Pancreas (tissue), 10 donors: Measurements from ENCODE around the gene CLCNKB. TPM values are rescaled to one million over a fixed set of nuclear protein-coding genes. Genes with fewer than 3 reads are reported as not detected.
A peak's percentile ranks its signal among the peaks of the same experiment; 100 is the strongest.
"Not testable (repeated sequence)": the region's sequence is repeated elsewhere in the genome, so short reads cannot be mapped to it uniquely, and the experiment has no call there.

Source experiments
- ATAC-seq, 4 donors: fragments of 200-7000 bp; cut with Tn5 transposase; one replicate each; pipeline versions ENCODE4 v1.8.0 to v1.9.1; 2020; ENCODE audit warnings: mild to moderate bottlenecking in 4 of 4, moderate library complexity in 4 of 4
- DNase-seq, 6 donors: peaks; one replicate each; pipeline ENCODE4 v3.0.0-alpha.2; 2020
- FAIRE-seq: peaks from 2 replicates; lab custom pipeline; 2012; peaks lifted over from hg19 to GRCh38; lab: Jason Lieb, UNC
- H3K27ac ChIP-seq, 4 donors: fragments of 200-600 bp; sonication (generic); 1 replicate in 3 of 4; 2 replicates in 1 of 4; pipeline versions ENCODE4 v1.5.0 to v1.8.0; 2020
- H3K27me3 ChIP-seq, 4 donors: fragments of 200-600 bp; one replicate each; pipeline ENCODE4 v1.8.0; 2021
- H3K36me3 ChIP-seq, 3 donors: fragments of 200-600 bp; sonication (generic) in 1 of 3; one replicate each; pipeline versions ENCODE4 v1.5.0 to v1.8.0; 2020 to 2021
- H3K4me1 ChIP-seq, 3 donors: fragments of 200-600 bp; one replicate each; pipeline ENCODE4 v1.8.0; 2021
- H3K4me3 ChIP-seq, 4 donors: fragments of 200-600 bp; sonication (generic) in 2 of 4; one replicate each; pipeline versions ENCODE4 v1.5.0 to v1.8.0; 2020 to 2021
- H3K9me3 ChIP-seq, 4 donors: fragments of 200-600 bp; one replicate each; pipeline ENCODE4 v1.8.0; 2021
- CTCF ChIP-seq, 4 donors: fragments of 200-600 bp; sonication (generic) in 3 of 4; IDR thresholded peaks; one replicate each; pipeline versions ENCODE4 v1.5.0 to v1.8.0; 2021; ENCODE audit warnings: antibody characterized with exemption in 4 of 4
- WGBS, 2 donors: extraction: QIAGEN DNeasy Blood & Tissue Kit; methylation state at CpG; one replicate each; pipeline ENCODE4 v1.1.7; 2013; 5-methylcytosine and 5-hydroxymethylcytosine counted together
- intact Hi-C, 3 donors: fragments of 100-400 bp; cut with DNase I; formaldehyde crosslinking; loops; one replicate each; pipeline versions ENCODE4 v1.11.1 to v1.14.2; 2022
- polyA plus RNA-seq, 2 donors: library from polyadenylated mRNA; stranded (reverse); fragments of 200-250 nt; gene quantifications; one replicate each; pipeline ENCODE4 v1.2.3, GENCODE V29; 2013
- total RNA-seq, 6 donors: library from RNA; stranded (reverse); fragmentation: NEBNext Ultra II Directional in 4 of 6; extraction: Animal tissue kit (Norgen Biotek cat#: 25700) in 4 of 6; gene quantifications; one replicate each; pipeline versions ENCODE4 v1.2.1 to v1.2.4, GENCODE V29; 2021 to 2023
- donor health status: healthy with polysubstance abuse.
- donor health status: DM: no; HTN: no; CAD: no; lungs with moderate emphysema.
- donor health status: DM: no; HTN: no; CAD: no.
- donor health status: control.
- donor health status: control.
- donor health status: Bipolar disorder and iron deficiency.
- donor health status: DM: yes; HTN: yes; CAD: no.
- donor health status: DM: no; HTN: no; CAD: no.
- donor health status: DM: no; HTN: no; CAD: no.
- donor health status: DM: yes; HTN: yes; CAD: no.

CLCNKB gene
- total and polyA plus RNA-seq, 8 donors = 0.54 to 1.7 (median 0.93) TPM

GRCh38 chr1:16053781-16054502, 10.4 kb downstream of the CLCNKB start:
- FAIRE-seq = no peak
- Histone ChIP-seq H3K27me3 (no peaks in the 10 kb centered on the region), H3K27ac (no peak overlapping the region), H3K36me3 (no peaks in the 10 kb centered on the region), H3K9me3 (no peaks in the 10 kb centered on the region), H3K4me3 (no peak overlapping the region), H3K4me1 (no peaks in the 10 kb centered on the region)
- WGBS, 2 donors = 72 to 76% methylated on average over 7 to 8 of the region's 8 CpGs
- no peak for ATAC-seq
- TF ChIP-seq CTCF (IDR thresholded peaks at IDR 0.05) = no peak
- intact Hi-C loops = loop anchor here in 1 of 3 donors (5.0 kb wide), 1 partner anchor 47 kb away; no protein-coding TSS in a partner anchor
- DNase-seq = no peak

DNA sequence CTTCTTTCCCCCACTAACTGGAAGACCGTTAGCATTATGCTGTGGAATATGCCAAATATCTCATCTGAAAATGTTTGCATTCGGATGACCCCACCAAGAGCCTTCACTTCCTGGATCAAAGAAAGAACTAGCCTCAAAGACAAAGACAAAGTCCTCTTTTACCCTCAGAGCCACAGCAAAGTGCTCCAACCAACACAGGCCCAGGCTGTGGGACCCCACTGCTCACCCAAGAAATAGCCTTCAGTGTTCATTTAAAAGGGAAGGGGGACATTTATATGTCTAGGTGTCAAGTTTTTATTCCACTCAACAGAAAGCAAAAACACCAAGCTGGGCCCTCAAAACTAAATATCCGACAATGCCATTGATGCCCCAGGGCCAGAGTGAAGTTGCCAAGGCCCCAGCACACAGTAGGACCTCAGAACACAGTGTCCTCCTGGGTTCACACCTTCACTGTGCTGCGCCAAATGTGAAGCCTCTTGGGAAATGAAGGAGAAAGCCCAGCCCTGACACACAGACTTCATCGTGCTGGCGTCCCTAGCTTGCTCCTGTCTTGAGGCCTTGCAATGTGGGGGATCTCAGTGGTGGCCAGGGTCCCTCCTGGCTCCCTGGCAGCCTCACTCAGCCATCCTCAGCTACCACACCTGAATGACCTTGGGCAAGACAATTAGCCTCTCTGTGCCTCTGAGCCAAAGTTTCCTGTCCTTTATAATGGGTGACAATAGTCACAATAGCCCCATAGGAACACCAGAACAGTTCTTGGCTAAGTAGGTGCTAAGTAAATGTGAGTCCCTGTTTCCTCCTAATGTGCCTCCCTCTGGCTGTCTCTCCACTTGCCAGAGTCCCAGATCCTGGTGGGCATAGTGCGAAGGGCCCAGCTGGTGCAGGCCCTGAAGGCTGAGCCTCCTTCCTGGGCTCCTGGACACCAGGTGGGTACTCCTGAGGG, 11.3 kb downstream of the CLCNKB start:
- H3K4me1 ChIP-seq = no peaks in the 10 kb centered on the region
- no peaks in the 10 kb centered on the region for H3K9me3 ChIP-seq
- no peak for TF ChIP-seq CTCF (IDR thresholded peaks at IDR 0.05)
- no peaks in the 10 kb centered on the region for H3K27me3 ChIP-seq
- H3K36me3 ChIP-seq = no peaks in the 10 kb centered on the region
- DNase-seq (no peak), FAIRE-seq (no peak), ATAC-seq (no peak)
- 82 to 87% methylated on average over 7 of the region's 7 CpGs for WGBS, 2 donors
- intact Hi-C loops = loop anchor here in 2 of 3 donors (5.0 kb wide), 1 partner anchor 48 kb away; no protein-coding TSS in a partner anchor
- no peak overlapping the region for H3K27ac ChIP-seq
- H3K4me3 ChIP-seq = no peak overlapping the region

DNA sequence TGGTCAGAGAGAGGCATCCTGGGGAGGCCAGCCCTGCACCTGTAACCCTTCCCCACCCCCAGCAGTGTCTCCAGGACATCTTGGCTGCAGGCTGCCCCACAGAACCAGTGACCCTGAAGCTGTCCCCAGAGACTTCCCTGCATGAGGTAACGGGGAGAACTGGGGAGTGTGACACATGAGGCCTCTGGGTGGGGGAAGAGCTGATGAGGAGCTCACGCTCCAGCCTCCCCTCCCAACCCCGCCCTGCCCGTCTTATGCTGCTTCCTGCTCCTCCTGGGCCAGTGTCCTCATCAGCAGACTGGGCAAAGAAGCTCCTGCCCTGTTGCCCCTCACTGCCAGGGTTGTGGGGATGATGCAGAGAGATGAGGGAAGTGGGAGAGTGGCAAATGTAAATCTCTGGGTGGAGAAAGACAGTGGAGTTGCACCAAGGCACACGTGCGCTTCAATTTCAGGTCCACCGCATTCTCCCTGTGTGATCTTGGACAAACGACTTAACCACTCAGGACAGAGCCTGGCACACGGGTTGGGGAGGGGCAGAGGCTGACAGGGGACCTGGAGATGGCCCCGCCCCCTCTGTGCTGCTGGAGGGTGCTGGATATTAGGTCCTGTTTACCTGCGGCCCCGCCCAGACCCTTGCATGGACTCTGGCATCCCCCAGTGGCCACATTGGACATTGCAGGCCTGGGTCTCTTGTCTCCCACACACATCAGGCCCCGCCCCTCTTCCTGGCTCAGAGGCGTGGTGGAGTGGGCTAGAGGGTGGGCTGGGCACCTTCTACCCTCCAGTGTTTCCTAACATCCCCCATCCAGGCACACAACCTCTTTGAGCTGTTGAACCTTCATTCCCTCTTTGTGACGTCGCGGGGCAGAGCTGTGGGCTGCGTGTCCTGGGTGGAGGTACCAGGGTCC, 12.3 kb downstream of the CLCNKB start:
- FAIRE-seq (no peak), ATAC-seq (peak; percentile 83 to 95 (median 94)), DNase-seq (peak; percentile 83 to 96 (median 93))
- TF ChIP-seq CTCF (IDR thresholded peaks at IDR 0.05) = peak; percentile 84 to 95 (median 92)
- WGBS, 2 donors = 39 to 45% methylated on average over 16 to 18 of the region's 18 CpGs
- H3K27ac ChIP-seq = no peak overlapping the region
- intact Hi-C loops = loop anchor here in 1 of 3 donors (5.0 kb wide), 1 partner anchor 49 kb away; no protein-coding TSS in a partner anchor
- H3K9me3 ChIP-seq = no peaks in the 10 kb centered on the region
- no peak overlapping the region for H3K4me3 ChIP-seq
- no peaks in the 10 kb centered on the region for H3K4me1 ChIP-seq
- no peaks in the 10 kb centered on the region for H3K27me3 ChIP-seq
- no peaks in the 10 kb centered on the region for H3K36me3 ChIP-seq

GRCh38 chr1:16056521-16056912, 12.9 kb downstream of the CLCNKB start:
- intact Hi-C loops = loop anchor here in 1 of 3 donors (5.0 kb wide), 1 partner anchor 49 kb away; no protein-coding TSS in a partner anchor
- not testable (repeated sequence) for H3K27ac ChIP-seq, FAIRE-seq, H3K4me1 ChIP-seq, H3K4me3 ChIP-seq, H3K36me3 ChIP-seq, DNase-seq, H3K27me3 ChIP-seq, ATAC-seq, H3K9me3 ChIP-seq
- WGBS, 2 donors = 43 to 49% methylated on average over 2 to 3 of the region's 4 CpGs

DNA sequence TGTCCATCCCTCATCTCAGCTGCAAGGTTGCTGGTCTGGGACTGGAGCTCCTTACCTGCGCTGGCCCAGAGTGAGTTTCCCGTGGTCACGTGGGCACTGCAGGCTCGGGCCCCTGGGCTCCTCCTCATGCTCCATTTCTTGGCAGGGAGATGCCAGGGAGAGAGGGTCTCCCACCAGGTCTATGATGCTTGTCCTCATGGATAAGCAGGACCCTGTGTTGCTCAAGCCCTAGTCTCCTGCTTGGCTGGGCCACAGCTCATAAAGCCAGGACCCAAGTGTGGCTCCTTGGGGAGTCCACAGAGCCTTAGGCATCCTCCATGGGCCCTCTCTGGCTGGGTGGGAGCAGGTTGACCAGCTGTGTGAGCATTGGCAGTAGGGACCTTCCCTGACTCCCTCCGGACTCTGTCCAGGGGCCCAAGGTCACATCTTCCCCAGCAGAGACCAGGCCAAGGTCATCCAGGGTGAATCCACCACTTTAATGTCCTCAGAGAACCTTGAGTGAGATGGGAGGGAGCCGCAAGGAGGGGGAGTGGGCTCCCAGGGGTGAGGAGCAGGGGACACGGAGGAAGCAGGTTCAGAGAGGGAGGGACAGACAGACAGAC, 13.8 kb downstream of the CLCNKB start:
- ATAC-seq = not testable (repeated sequence)

GRCh38 chr1:16058394-16059120, 15.0 kb downstream of the CLCNKB start:
- H3K4me1 ChIP-seq, H3K36me3 ChIP-seq, H3K4me3 ChIP-seq, H3K9me3 ChIP-seq, DNase-seq, H3K27ac ChIP-seq, H3K27me3 ChIP-seq, ATAC-seq, FAIRE-seq: not testable (repeated sequence)
- 54 to 58% methylated on average over 15 of the region's 20 CpGs for WGBS, 2 donors
- intact Hi-C loops = loop anchor here in 1 of 3 donors (5.0 kb wide), 1 partner anchor 51 kb away; no protein-coding TSS in a partner anchor

More for the DNA sequence above, 13.8 kb downstream of the CLCNKB start:
- not testable (repeated sequence) for H3K4me3 ChIP-seq, H3K4me1 ChIP-seq, DNase-seq, FAIRE-seq, H3K9me3 ChIP-seq, H3K36me3 ChIP-seq, H3K27ac ChIP-seq, H3K27me3 ChIP-seq
- intact Hi-C loops = loop anchor here in 1 of 3 donors (5.0 kb wide), 1 partner anchor 50 kb away; no protein-coding TSS in a partner anchor
- WGBS, 2 donors = 48 to 56% methylated on average over 6 to 7 of the region's 7 CpGs
